Gastrocnemius medialis (tissue), 4 donors: ENCODE measurements around the gene CFAP57. TPM values are rescaled to one million over a fixed set of nuclear protein-coding genes. Genes with fewer than 3 reads are reported as not detected.

Experiments
- ATAC-seq, 2 donors: fragments of 150-250 bp; one replicate each; pipeline ENCODE4 v1.9.1; 2016
- DNase-seq, 2 donors: peaks; one replicate each; pipeline ENCODE4 v3.0.0-alpha.2; 2019
- H3K27ac ChIP-seq, 4 donors: fragments of 200-600 bp; sonication (generic); 1 replicate in 1 of 4; 2 replicates in 3 of 4; pipeline ENCODE4 v1.5.1; 2016 to 2018; ENCODE audit warnings: mild to moderate bottlenecking in 2 of 4, moderate library complexity in 1 of 4
- H3K27me3 ChIP-seq, 3 donors: fragments of 200-600 bp; sonication (generic) in 2 of 3; 1 replicate in 1 of 3; 2 replicates in 2 of 3; pipeline versions ENCODE4 v1.5.1 to v1.6.0; 2016 to 2019; ENCODE audit warnings: mild to moderate bottlenecking in 1 of 3, moderate library complexity in 1 of 3
- H3K36me3 ChIP-seq, 2 donors: fragments of 200-600 bp; sonication (generic) in 1 of 2; one replicate each; pipeline ENCODE4 v1.5.1; 2017 to 2018
- H3K4me1 ChIP-seq, 2 donors: fragments of 200-600 bp; sonication (generic) in 1 of 2; one replicate each; pipeline ENCODE4 v1.5.1; 2016 to 2017; ENCODE audit warnings: mild to moderate bottlenecking in 2 of 2
- H3K4me3 ChIP-seq, 4 donors: fragments of 200-600 bp; sonication (generic) in 3 of 4; 1 replicate in 1 of 4; 2 replicates in 3 of 4; pipeline ENCODE4 v1.5.1; 2016 to 2019; ENCODE audit warnings: mild to moderate bottlenecking in 2 of 4
- H3K9me3 ChIP-seq, 3 donors: fragments of 200-600 bp; sonication (generic) in 2 of 3; 1 replicate in 1 of 3; 2 replicates in 2 of 3; pipeline ENCODE4 v1.5.1; 2016 to 2019
- CTCF ChIP-seq, 5 experiments: fragments of 450-650 bp in 3 of 5; fragments of 200-600 bp in 2 of 5; sonication (generic) in 2 of 5; IDR thresholded peaks in 4 of 5; conservative IDR thresholded peaks in 1 of 5; 1 replicate in 4 of 5; 2 replicates in 1 of 5; pipeline ENCODE4 v1.5.1; 2016 to 2019; ENCODE audit warnings: antibody characterized with exemption in 5 of 5, mild to moderate bottlenecking in 3 of 5, moderate library complexity in 3 of 5
- POLR2A ChIP-seq, 2 donors: fragments of 450-650 bp; IDR thresholded peaks; one replicate each; pipeline ENCODE4 v1.6.1; 2017; ENCODE audit warnings: antibody characterized with exemption in 2 of 2, mild to moderate bottlenecking in 2 of 2, moderate library complexity in 2 of 2
- in situ Hi-C, 4 donors: fragments of 200-750 bp; cut with MboI; loops; one replicate each; pipeline versions ENCODE4 v1.15.0 to v1.8.0; 2017; ENCODE audit warnings: low sequenced_read_pairs in 4 of 4
- intact Hi-C: fragments of 100-400 bp; cut with DNase I; formaldehyde crosslinking; loops from one replicate; pipeline ENCODE4 v1.15.1; 2023; ENCODE audit warnings: low total_unique reads
- total RNA-seq, 4 donors: library from RNA; depleted of rRNA; stranded (reverse); fragments of >200 nt; gene quantifications; one replicate each; pipeline versions ENCODE4 v1.1.0 to v1.2.3, GENCODE V29; 2016

CFAP57 gene
- total RNA-seq, 4 donors from 2014 or later = 0.10 to 0.13 TPM; not detected in 2

GRCh38 chr1:43284546-43285110 is 112.5 kb downstream of the CFAP57 start:
- intact Hi-C loops = no loop called here
- Histone ChIP-seq H3K9me3 (no peaks in the 10 kb centered on the region), H3K36me3 (no peaks in the 10 kb centered on the region), H3K4me3 (no peak overlapping the region), H3K4me1 (no peaks in the 10 kb centered on the region), H3K27ac (no peak overlapping the region), H3K27me3 (peaks cover 0 to 2% (median 0%) of the 10 kb centered on the region in 3 donors)
- ATAC-seq (no peak), DNase-seq (no peak)
- in situ Hi-C loops = no loop called here
- no peak for TF ChIP-seq CTCF (IDR thresholded peaks at IDR 0.05 in 4 of 5, conservative IDR thresholded peaks at IDR 0.05 in 1 of 5)
- TF ChIP-seq POLR2A (IDR thresholded peaks at IDR 0.05) = no peak

- peaks cover 0 to 2% (median 0%) of the 10 kb centered on the region in 3 donors for H3K27me3 ChIP-seq
- ATAC-seq (no peak), DNase-seq (no peak)
- no peaks in the 10 kb centered on the region for H3K4me1 ChIP-seq
- TF ChIP-seq POLR2A (IDR thresholded peaks at IDR 0.05) (no peak), CTCF (IDR thresholded peaks at IDR 0.05 in 4 of 5, conservative IDR thresholded peaks at IDR 0.05 in 1 of 5) (no peak)
- no peaks in the 10 kb centered on the region for H3K36me3 ChIP-seq
- H3K4me3 ChIP-seq = no peak within 1 kb of the TSS
- in situ Hi-C loops (no loop called here), intact Hi-C loops (no loop called here)
- H3K27ac ChIP-seq = no peak within 1 kb of the TSS
- no peaks in the 10 kb centered on the region for H3K9me3 ChIP-seq
Observed at GRCh38 chr1:43285269-43285990, 113.3 kb downstream of the CFAP57 start, which contains the start of gene C1orf210. C1orf210 (minus strand) TSS chr1:43285581; CDS start chr1:43283270, 2,311 bp downstream.

- TF ChIP-seq CTCF (IDR thresholded peaks at IDR 0.05 in 4 of 5, conservative IDR thresholded peaks at IDR 0.05 in 1 of 5) = no peak
- Histone ChIP-seq H3K4me1 (no peaks in the 10 kb centered on the region), H3K36me3 (no peaks in the 10 kb centered on the region), H3K27ac (no peak overlapping the region), H3K4me3 (no peak overlapping the region), H3K9me3 (no peaks in the 10 kb centered on the region), H3K27me3 (peaks cover 0 to 2% (median 0%) of the 10 kb centered on the region in 3 donors)
- intact Hi-C loops (no loop called here), in situ Hi-C loops (no loop called here)
- no peak for ATAC-seq
- no peak for DNase-seq
Observed at GRCh38 chr1:43286115-43286514, 114.0 kb downstream of the CFAP57 start.

DNA sequence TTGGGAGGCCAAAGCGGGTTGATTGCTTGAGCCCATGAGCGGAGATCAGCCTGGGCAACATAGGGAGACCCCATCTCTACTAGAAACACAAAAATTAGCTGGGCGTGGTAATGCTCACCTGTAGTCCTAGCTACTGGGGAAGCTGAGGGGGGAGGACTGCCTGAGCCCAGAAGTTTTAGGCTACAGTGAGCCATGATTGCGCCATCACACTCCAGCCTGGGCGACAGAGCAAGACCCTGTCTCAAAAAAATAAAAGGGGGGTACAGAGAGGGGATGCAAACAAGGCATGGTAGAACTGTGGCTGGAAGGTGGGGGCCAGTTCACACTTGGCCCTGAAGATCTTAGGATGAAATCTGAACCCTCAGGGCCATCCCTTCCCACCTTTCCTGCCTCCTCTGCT is 114.4 kb downstream of the CFAP57 start:
- TF ChIP-seq POLR2A (IDR thresholded peaks at IDR 0.05) (no peak), CTCF (IDR thresholded peaks at IDR 0.05 in 4 of 5, conservative IDR thresholded peaks at IDR 0.05 in 1 of 5) (no peak)
- DNase-seq = no peak
- in situ Hi-C loops = no loop called here

More for the DNA sequence above, 114.4 kb downstream of the CFAP57 start:
- H3K9me3 ChIP-seq = no peaks in the 10 kb centered on the region
- no peak overlapping the region for H3K4me3 ChIP-seq
- no peak for ATAC-seq
- no peak overlapping the region for H3K27ac ChIP-seq
- no peaks in the 10 kb centered on the region for H3K36me3 ChIP-seq
- H3K4me1 ChIP-seq = no peaks in the 10 kb centered on the region
- H3K27me3 ChIP-seq = peaks cover 0 to 2% (median 0%) of the 10 kb centered on the region in 3 donors
- intact Hi-C loops = no loop called here
